ENCODE measurements around the gene KLHL22. TPM values are rescaled to one million over a fixed set of nuclear protein-coding genes. Genes with fewer than 3 reads are reported as not detected.
"Not testable (repeated sequence)": the region's sequence is repeated elsewhere in the genome, so short reads cannot be mapped to it uniquely, and the experiment has no call there.

The KLHL22 gene
- total RNA-seq, 1 experiment from 2014 or later: 29.4 TPM

DNA sequence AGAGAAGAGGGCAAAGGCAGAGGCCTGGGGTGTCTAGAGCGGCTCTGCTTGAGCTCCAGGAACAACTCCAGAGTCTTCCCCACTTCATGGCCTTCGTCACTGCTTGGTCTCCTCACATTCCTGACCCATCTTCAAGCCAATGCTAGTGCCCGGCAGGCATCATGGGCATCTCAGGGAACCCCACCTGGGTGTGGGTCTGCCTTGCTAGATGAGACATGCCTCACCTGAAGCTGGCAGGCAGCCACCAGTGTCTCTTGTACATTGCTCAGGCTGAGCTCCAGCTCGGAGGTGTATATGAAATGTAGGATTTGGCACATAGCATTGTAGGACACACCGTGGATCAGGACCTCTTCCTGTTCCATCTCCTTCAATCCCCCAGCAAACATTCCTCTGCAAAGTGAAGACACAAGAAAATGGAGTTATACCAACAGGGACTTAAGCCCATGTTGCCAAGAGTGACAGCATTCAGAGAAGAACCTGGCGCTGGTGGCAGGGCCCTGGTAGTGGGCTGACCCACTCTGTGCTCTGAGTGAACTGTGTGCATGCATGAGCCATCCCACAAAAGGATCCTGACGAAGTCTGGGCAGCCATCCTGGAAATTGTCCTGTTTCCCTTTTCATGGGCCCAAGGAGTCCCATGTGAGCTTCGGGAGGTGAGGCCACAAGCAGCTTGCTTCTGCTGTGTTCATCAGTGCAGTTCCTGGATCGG lies 24.3 kb downstream of the KLHL22 start:
- DNase-seq (ENCODE audit: low read depth): no peak

DNA sequence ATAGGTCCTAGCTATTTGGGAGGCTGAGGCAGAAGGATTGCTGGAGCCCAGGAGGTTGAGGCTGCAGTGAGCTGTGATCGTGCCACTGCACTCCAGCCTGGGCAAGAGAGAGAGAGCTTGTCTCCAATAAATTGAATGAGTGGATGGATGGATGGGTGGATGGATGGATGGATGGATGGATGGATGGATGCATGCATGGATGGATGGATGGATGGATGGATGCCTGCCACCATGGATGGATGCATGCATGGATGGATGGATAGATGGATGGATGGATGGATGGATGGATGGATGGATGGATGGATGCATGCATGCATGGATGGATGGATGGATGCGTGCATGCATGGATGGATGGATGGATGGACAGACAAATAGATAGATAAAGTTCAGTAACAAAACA lies 25.1 kb downstream of the KLHL22 start:
- not testable (repeated sequence) for DNase-seq (ENCODE audit: low read depth)

DNA sequence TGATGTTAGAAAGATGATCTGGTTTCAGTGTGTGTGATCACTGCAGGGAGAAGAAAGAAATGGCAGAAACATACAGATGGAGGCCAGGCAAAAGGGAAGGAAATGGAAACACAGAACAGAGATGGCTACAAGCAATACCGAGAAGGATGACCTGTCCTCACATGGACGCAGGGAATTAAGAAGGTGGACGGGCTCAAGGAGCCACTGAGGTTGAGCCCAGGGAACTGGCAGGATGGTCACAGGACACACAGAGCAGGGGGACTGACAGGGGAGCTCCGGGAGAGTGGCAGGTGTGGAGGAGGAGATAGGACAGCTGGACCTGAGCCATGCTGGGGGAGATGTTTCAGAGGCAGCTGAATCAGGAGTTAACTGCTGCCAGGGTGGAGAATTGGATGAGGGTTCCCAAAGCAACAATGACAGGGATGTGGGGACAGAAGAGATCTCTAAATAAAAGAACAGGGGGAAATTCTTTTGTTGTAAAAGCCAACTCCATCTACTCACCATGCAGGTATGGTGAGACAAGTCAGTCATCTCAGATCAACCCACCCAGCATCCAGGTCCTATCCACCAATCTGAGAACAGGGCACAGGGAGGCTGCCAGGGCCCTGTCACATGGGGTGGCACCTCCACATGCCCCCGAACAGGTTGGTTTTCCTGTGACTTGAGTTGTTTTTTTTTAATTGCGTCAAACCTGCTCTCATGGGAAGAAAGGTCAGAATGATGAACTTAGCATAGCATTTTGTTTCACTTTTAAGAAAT lies 26.3 kb downstream of the KLHL22 start:
- no peak for DNase-seq (ENCODE audit: low read depth)

DNA sequence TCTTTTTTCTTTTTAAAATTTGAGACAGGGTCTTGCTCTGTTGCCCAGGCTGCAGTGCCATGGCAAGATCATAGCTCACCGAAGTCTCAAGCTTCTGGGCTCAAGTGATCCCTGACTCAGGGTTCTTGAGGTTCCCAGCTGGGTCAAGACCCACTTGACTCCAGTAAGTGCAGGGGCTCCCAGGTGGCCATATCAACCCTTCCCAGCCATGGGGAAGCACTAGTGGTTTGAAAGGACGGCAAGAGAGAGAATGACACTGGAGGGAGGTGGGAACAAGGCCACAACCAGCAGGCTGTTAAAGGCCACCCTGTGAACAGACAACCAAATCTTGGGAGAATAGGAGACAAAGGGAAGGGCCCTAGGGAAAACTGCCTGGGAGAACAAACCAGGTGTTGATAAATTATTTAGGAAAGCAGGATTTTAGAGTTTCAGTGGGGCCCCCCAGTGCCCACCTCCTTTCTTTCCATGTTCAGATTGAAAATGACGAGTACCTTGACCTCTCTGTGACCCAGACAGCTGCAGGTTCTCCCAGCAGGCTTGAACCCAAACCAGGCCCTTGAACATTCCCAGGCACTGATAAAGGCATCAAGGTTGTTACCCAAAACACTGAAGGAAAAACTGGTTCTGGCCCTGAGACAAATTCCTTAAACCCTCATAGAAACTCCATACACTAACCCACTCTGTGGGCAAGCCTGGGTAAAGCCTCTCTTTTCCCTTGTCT lies 28.8 kb downstream of the KLHL22 start:
- no peak for DNase-seq (ENCODE audit: low read depth)

DNA sequence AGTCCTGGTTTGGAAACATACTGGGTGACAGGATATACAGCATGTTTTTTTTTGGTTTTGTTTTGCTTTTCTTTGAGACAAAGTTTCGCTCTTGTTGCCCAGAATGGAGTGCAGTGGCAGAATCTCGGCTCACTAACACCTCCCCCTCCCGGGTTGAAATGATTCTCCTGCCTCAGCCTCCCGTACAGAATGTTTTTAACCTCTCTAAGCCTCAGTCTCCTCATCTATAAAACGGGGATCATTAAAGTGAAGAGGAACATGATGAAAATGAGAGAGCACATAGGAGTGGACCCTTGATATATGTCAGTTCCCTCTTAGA lies 29.9 kb downstream of the KLHL22 start:
- DNase-seq (ENCODE audit: low read depth): no peak

DNA sequence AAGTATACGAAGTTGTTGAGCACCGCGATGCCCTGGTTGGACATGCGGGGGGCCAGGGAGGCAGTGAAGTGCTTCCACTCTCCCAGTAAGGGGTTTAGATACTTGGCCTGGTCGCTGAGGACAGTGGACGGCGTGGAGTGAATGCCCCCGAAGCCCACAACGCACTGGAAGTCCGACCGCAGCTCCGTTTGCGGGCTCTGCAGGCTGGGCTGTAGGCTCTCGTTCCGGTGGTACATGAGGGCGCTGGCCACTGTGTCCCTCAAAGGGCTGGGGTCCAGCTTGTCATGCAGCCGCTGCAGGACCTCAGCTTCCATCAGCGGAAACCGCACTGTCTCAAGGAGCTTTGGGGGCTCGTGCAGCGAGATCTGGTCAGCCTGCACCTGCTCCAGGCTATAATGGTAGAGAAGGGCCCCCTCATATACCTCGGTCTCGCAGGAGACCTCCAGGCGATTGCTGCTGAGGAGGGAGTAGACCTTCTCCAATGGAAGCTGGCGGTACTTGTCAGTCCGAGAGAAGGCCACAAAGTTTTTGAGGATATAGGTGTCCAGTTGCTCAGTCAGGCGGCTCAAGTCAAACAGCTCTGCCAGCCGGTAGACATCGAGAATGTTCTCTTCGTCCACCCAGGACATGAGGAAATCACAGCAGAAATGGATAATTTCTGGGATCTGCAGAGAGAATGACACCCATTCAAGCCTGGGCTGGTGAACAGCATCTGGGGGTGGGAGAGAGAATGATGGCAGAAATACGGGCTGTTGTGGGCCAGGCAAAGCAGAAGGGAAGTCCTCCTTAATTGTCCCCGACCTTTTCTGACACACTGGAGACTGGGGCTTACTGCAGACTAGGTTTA lies 30.5 kb downstream of the KLHL22 start:
- no peak for DNase-seq (ENCODE audit: low read depth)

DNA sequence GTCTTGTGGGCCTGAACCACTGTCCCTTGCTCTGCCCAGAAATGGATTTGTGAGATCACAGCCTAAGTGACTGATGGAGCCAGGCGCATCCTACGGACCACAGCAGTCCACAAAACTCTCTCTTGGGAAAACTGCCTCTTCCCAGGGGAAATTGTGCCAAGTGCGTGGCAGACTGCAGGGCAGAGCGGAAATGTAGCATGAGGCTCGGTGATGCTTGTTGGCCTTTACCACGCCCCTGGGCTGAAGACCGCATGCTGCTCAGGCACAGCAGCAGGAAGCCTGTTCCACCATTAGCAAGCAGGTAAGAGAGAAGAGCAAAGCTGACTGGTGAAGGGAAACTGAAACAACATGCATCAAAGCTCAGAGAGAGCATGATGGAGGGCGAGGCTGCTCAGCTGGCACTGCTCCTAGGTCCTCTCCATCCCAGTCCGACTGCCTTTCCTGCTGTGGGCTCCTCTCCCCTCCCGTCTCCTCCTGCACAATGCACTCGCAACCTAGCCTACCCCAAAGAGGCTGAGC lies 31.4 kb downstream of the KLHL22 start:
- no peak for DNase-seq (ENCODE audit: low read depth)

DNA sequence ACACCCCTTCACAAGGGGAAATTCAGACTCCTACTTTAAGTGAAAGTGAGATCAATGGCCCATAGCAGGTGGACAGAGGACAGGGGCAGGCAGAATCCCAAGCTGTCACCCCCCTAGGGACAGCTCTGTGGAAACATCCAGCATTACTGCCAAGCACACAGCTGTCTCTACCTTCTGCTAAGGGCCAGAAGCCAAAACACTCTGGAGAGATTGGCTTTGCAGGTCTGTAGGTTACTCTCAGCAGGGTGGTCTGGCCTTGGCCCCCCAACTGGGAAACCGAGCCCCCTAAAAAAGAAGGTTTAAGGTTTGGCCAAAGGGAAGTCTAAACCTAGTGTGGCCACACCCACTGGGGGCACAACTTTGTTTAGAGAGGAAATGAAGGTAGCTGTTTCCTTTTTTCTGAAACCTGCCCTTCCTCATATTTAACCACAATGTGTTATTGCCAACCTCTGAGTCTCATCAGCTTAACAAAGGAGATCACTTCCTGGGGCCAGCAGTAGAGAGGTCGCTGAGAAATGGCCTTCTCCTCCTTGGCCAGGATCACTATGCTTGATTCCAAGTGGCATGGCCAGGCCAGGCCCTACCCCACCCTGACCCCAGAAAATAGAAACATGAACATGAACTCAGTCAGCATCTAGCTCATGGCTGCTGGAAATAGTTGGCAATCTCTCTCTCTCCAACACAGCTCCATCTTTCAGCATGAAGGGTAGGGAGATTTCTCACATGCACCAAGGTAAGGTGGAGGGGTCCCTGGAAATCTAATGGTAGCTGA lies 32.1 kb downstream of the KLHL22 start:
- DNase-seq (ENCODE audit: low read depth): peak; percentile 9

DNA sequence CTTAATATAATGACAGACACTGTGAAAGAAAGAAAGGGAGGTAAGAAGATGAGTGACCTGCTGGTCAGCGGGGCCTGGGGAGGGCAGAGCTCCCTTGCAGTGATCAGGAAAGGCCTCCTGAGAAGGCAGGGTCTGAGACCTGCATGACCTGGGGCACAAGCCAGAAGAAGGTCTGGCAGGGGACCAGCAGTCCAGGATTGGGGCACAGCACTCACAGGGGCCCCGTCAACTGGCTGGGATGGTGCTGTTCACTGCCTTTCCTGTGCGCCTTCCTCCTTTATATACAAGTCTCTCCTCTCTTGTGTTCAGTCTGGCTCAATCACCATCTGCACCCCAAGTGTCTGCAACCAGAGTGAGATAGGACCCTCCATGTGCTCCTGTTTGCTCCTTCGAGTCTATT lies 35.7 kb downstream of the KLHL22 start:
- no peak for DNase-seq (ENCODE audit: low read depth)

DNA sequence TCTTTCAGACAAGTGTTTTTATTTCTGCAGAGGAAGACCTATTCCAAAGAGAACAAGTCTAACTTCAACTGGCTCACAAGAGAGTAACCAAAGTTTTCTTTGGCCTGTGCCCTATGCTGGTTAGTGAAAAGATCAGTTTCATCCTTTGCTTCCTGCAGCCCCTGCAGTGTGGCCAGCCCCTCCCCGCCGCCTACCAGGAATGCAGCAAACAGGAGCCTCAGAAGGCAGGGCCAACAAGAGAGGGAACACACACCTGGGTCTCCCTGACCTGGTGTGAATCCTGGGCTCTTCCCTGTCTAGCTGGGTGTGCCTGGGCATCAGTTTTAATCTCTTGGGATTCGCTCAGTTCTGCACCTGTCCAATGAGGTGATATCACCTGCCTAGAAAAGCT lies 36.4 kb downstream of the KLHL22 start:
- DNase-seq (ENCODE audit: low read depth): no peak

DNA sequence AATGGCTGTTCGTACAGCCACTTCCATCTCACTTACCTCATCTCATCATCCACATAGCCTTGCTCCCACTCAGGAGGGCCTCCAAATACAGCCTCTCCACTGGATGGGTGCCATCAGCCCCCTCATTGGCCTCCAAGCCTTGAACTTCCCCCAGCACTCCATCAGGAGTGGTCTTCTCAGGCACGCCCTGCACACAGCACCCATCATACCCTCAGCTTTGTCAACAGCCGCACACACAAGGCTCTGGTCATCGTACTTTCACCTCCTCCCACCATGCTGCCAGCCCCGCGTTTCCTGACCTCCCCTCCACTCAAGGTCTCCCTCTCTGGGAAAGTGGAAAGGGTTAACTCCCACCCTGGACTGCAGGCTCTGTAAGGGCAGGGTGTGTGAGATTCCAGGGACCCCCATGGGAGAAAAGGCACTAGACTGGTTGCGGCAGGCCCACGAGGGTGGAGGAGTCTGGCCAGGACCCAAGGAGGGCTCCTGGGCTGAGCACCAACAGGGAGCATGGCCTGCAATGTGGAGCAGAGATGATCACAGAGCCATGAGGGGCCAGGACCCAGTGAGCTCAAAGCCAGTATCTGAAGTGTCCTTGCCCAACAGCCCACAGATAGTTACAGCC lies 37.0 kb downstream of the KLHL22 start:
- DNase-seq (ENCODE audit: low read depth): no peak

DNA sequence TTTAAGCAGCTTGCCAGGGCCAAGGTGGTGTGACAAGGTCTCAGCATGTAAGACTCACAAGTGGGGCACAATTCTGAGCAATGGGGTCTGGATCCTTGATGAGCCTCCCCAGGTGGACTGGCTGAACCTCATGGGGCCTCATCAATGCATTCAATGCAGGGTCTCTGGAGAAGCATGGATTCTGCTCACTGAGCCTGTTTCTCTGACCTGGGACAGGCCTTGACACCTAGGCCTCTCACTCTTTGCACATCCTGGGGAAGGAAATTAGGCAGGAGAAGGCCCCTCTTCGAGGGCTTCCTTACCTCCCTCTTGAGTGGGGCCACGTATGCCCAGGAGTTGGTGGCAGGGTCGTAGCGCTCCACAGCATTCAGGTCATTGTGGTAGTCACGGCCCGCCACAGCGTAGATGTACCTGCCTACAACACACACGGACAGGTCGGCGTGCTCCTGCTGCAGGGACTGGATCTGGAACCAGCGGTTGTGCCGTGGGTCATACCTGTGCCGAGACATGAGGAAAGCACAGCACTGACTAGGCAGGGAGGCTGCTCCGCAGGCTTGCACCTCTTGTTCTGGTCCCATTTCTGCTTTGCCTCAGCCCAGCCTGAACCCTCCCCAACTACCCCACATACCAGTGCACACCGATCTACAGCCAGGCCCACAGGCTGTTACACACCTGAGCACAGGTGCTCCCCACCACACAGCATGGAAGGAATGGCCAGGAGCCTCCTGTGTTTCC lies 37.9 kb downstream of the KLHL22 start:
- no peak for DNase-seq (ENCODE audit: low read depth)

DNA sequence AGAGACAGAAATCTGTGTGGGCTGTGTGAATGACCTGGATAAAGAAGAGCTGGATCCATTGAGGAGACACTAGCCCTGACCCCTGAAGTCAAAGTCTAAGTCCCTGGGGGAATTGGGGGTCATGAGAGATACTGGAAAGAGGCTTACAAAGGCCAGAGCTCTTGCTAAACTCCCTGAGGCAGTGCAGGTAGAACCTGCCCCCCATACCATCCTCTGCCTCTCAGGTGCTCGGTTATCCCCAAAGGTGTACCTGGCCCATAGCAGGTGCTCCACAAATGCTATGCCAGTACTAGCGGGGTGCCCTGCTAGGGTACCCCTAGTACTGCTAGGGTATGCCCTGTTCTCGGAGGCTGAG lies 38.9 kb downstream of the KLHL22 start:
- no peak for DNase-seq (ENCODE audit: low read depth)

DNA sequence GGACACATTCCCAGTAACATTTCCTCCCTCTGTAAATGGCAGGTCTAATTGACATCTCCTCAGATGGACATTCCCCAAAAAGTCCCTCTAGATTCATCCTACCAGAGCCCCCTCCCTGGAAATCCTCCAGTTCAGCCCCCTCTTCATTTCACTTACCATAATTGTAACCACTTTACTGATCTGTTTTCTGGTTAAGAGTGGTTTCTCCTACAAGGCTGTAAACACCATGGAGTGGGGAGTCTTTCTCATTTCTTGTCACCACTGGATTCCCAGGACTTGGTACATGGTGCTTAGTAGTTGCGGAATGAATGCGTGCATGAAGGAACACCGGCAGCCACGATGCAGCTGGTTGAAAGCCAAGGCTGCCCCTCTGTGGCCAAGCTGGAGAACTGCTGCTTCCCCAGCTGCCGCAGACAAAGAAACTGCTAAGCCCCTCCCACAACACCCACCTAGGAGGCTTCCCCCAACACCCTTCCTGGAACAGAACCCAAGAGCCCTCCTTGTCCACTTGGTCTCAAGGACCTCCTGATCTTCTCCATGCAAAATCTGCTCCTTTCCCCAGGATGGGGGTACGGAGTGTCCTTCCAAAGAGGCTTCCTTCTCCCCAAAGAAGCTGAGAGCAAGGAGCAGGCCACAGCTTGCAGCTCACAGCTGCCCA lies 39.4 kb downstream of the KLHL22 start:
- DNase-seq (ENCODE audit: low read depth): peak; percentile 56

DNA sequence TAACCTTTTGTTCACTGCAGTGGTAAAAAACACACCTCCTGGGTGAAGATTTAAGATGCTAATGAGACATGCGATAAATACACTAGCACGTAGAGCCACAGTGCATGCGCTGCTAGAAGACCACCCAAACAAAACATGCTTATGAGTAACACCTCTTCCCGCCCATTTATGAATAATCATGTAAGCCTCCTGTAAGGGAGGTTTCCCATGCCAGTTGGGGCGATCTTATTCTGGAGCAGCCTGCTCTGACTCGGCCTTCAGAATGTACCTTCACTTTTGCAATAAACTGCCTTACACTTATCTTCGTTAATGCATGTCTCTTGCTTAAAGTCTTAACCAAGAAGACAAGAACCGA lies 39.9 kb downstream of the KLHL22 start:
- DNase-seq (ENCODE audit: low read depth): no peak

DNA sequence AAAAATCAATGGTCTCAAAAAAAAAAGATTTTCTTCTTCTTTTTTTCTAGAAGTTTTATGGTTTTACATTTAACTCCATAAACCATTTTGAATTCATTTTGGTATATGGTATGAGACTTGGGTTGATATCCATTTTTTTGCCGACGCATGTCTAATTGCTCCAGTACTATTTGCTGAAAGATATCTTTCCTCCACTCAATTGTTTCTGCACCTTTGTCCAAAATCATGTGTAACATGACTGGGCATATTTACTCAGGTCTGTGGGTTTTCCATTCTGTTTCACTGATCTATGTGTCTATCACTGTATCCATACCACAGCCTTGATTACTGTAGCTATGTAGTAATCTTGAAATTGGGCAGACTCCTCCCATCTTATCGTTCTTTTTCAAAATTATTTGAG lies 42.4 kb downstream of the KLHL22 start:
- no peak for DNase-seq (ENCODE audit: low read depth)

DNA sequence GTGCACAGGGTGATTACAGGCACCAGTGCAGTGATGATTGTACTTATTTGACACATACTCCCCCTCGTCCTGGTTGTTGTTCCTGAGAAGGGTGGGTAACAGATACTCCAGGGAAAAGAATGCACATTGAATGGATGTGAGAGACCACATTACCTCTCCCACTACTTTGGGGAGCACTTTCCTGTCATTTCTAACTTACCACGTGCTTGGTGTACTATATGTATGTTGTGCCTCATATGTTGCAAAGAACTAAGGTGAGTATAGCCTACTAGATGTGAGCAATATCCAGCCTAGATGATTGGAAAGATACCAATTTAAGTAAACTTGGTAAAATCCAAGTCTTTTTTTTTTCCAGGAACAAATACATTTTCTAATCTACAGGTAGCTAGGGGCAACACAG lies 43.7 kb downstream of the KLHL22 start:
- no peak for DNase-seq (ENCODE audit: low read depth)

DNA sequence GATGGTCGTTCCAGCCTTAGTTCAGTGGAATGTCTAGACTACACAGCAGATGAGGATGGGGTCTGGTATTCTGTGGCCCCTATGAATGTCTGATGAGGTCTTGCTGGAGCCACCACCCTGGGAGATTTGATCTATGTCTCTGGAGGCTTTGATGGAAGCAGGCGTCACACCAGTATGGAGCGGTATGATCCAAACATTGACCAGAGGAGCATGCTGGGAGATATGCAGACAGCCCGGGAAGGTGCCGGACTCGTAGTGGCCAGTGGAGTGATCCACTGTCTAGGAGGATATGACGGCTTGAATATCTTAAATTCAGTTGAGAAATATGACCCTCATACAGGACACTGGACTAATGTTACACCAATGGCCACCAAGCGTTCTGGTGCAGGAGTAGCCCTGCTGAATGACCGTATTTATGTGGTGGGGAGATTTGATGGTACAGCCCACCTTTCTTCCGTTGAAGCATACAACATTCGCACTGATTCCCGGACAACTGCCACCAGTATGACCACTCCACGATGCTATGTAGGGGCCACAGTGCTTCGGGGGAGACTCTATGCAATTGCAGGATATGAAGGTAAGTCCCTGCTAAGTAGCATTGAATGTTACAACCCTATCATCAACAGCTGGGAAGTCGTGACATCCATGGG lies 44.3 kb downstream of the KLHL22 start:
- DNase-seq (ENCODE audit: low read depth): not testable (repeated sequence)

DNA sequence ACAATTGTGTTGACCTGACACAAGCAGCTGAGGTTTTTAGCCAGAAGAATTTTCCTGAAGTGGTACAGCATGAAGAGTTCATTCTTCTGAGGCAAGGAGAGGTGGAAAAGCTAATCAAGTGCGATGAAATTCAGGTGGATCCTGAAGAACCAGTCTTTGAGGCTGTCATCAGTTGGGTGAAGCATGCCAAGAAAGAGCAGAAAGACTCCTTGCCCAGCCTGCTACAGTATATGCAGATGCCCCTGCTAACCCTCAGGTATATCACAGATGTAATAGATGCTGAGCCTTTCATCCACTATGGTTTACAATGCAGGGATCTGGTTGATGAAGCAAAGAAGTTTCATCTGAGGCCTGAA lies 45.1 kb downstream of the KLHL22 start:
- DNase-seq (ENCODE audit: low read depth): no peak

Measured in LHCN-M2 (cell line).